HCT116 (cell line): ENCODE measurements around the gene BST2. TPM values are rescaled to one million over a fixed set of nuclear protein-coding genes. Genes with fewer than 3 reads are reported as not detected.

Source experiments
- ATAC-seq: fragments of 200-7000 bp; cut with Tn5 transposase; 2 replicates; pipeline ENCODE4 v1.9.1; 2020; ENCODE audit warnings: mild to moderate bottlenecking, moderate library complexity
- BruUV-seq: library from RNA; stranded (reverse); fragments of 400-500 nt; replicated peaks from 2 replicates; lab custom pipeline; 2021; lab: Mats Ljungman, UMichigan
- CTCF ChIA-PET: fragments of 300-600 bp; sonication (Branson Sonifier 250); formaldehyde crosslinking; loops from one replicate; lab custom pipeline; 2021; ENCODE audit warnings: antibody characterized with exemption; lab: Charles Lee
- POLR2A ChIA-PET: fragments of 300-600, 350-600 bp; sonication (Branson Sonifier 250); formaldehyde crosslinking; loops from one replicate; lab custom pipeline; 2021; ENCODE audit warnings: antibody characterized with exemption; lab: Charles Lee
- RAD21 ChIA-PET, 2 experiments: fragments of 300-600 bp; sonication (Branson Sonifier 250); formaldehyde crosslinking; loops; one replicate each; lab custom pipeline; 2023; ENCODE audit warnings: low total read pairs in 2 of 2; ENCODE audit not compliant: uncharacterized antibody in 2 of 2, unreplicated experiment in 2 of 2, low non-redundant PET in 1 of 2; lab: Charles Lee
- DNase-seq: peaks from one replicate; pipeline ENCODE4 v3.0.0-alpha.2; 2010; ENCODE audit warnings: low read depth, low spot score
- H2AFZ ChIP-seq: fragments of 200-600 bp; shearing (Covaris generic), sonication (generic); 2 replicates; pipeline ENCODE4 v1.6.1; 2017; ENCODE audit warnings: low read depth, mixed run types, mixed read lengths, antibody characterized with exemption, low read length; ENCODE audit not compliant: poor library complexity, severe bottlenecking
- H3K27ac ChIP-seq: 2 replicates; pipeline ENCODE4 v1.5.1; 2012; ENCODE audit warnings: low read depth, low read length
- H3K27me3 ChIP-seq: fragments of 200-600 bp; sonication (generic); 2 replicates; pipeline ENCODE4 v1.6.1; 2016; ENCODE audit warnings: mixed run types, low read length, mixed read lengths; ENCODE audit not compliant: insufficient read depth
- H3K36me3 ChIP-seq, 2 experiments: fragments of 200-500 bp in 1 of 2; fragments of 200-600 bp in 1 of 2; sonication (Bioruptor generic) in 1 of 2; sonication (generic) in 1 of 2; 2 replicates each; pipeline versions ENCODE4 v1.5.1 to v1.6.1; 2014 to 2016; ENCODE audit warnings: low read length in 2 of 2, inconsistent platforms in 1 of 2, mixed read lengths in 1 of 2, mixed run types in 1 of 2; ENCODE audit not compliant: insufficient read depth in 2 of 2, control insufficient read depth in 1 of 2
- H3K4me1 ChIP-seq, 2 experiments: fragments of 200-600 bp in 1 of 2; sonication (generic) in 1 of 2; 2 replicates each; pipeline versions ENCODE4 v1.5.1 to v1.6.1; 2012 to 2017; ENCODE audit warnings: low read length in 2 of 2, inconsistent platforms in 1 of 2, mild to moderate bottlenecking in 1 of 2, mixed read lengths in 1 of 2, mixed run types in 1 of 2, moderate library complexity in 1 of 2; ENCODE audit not compliant: insufficient read depth in 2 of 2, control insufficient read depth in 1 of 2
- H3K4me2 ChIP-seq: fragments of 200-600 bp; sonication (generic); 2 replicates; pipeline ENCODE4 v1.6.1; 2017; ENCODE audit warnings: mixed run types, low read length, mixed read lengths
- H3K4me3 ChIP-seq, 2 experiments: fragments of 200-600 bp in 1 of 2; sonication (generic) in 1 of 2; replicated peaks in 1 of 2; 2 replicates each; pipeline ENCODE4 v1.5.1; 2011 to 2016; ENCODE audit warnings: low read length in 2 of 2, control low read depth in 1 of 2, low read depth in 1 of 2, mild to moderate bottlenecking in 1 of 2, mixed read lengths in 1 of 2, mixed run types in 1 of 2
- H3K79me2 ChIP-seq: fragments of 200-600 bp; sonication (generic); 2 replicates; pipeline ENCODE4 v1.6.1; 2017; ENCODE audit warnings: mild to moderate bottlenecking, mixed run types, low read length, moderate library complexity, mixed read lengths; ENCODE audit not compliant: insufficient read depth
- H3K9ac ChIP-seq: fragments of 200-600 bp; sonication (generic); 2 replicates; pipeline ENCODE4 v1.6.1; 2016; ENCODE audit warnings: low read length, mixed read lengths
- H3K9me2 ChIP-seq: fragments of 200-600 bp; sonication (generic), shearing (Covaris generic); 2 replicates; pipeline ENCODE4 v1.6.1; 2017; ENCODE audit warnings: mixed run types, mild to moderate bottlenecking, moderate library complexity; ENCODE audit not compliant: insufficient read depth
- H3K9me3 ChIP-seq, 2 experiments: fragments of 200-500 bp in 1 of 2; fragments of 200-600 bp in 1 of 2; sonication (Bioruptor generic) in 1 of 2; sonication (generic) in 1 of 2; 2 replicates each; pipeline ENCODE4 v1.6.1; 2014 to 2017; ENCODE audit warnings: low read length in 2 of 2, mixed read lengths in 2 of 2, inconsistent platforms in 1 of 2, low read depth in 1 of 2, mild to moderate bottlenecking in 1 of 2, mixed run types in 1 of 2, moderate library complexity in 1 of 2; ENCODE audit not compliant: control insufficient read depth in 1 of 2, insufficient read depth in 1 of 2
- H4K20me1 ChIP-seq: fragments of 200-600 bp; sonication (generic), shearing (Covaris generic); 2 replicates; pipeline ENCODE4 v1.6.1; 2017; ENCODE audit warnings: mixed run types, mild to moderate bottlenecking, moderate library complexity; ENCODE audit not compliant: insufficient read depth
- ATF3 ChIP-seq: IDR thresholded peaks from 2 replicates; pipeline ENCODE4 v1.6.1; 2012
- CBX3 ChIP-seq: IDR thresholded peaks from 2 replicates; pipeline ENCODE4 v1.6.1; 2012; ENCODE audit warnings: low read depth
- CEBPB ChIP-seq: IDR thresholded peaks from 2 replicates; pipeline ENCODE4 v1.6.1; 2012; ENCODE audit warnings: low read depth
- EGR1 ChIP-seq: IDR thresholded peaks from 2 replicates; pipeline ENCODE4 v1.6.1; 2012; ENCODE audit warnings: low read depth
- ELF1 ChIP-seq: IDR thresholded peaks from 2 replicates; pipeline ENCODE4 v1.6.1; 2012; ENCODE audit warnings: low read depth, borderline replicate concordance
- EZH2 ChIP-seq: fragments of 200-600 bp; sonication (generic); IDR thresholded peaks from 2 replicates; pipeline ENCODE4 v1.6.1; 2017; ENCODE audit warnings: antibody characterized with exemption, mixed run types
- FOSL1 ChIP-seq: IDR thresholded peaks from 2 replicates; pipeline ENCODE4 v1.6.1; 2012; ENCODE audit warnings: low read depth
- JUND ChIP-seq: IDR thresholded peaks from 2 replicates; pipeline ENCODE4 v1.6.1; 2012
- MAX ChIP-seq: IDR thresholded peaks from 2 replicates; pipeline ENCODE4 v1.6.1; 2012
- POLR2A ChIP-seq: IDR thresholded peaks from 2 replicates; pipeline ENCODE4 v1.7.0; 2011; ENCODE audit warnings: borderline replicate concordance; ENCODE audit not compliant: insufficient read depth, insufficient read length; ENCODE audit errors: extremely low read depth
- POLR2AphosphoS5 ChIP-seq: IDR thresholded peaks from 2 replicates; pipeline ENCODE4 v1.6.1; 2011; ENCODE audit warnings: mild to moderate bottlenecking, low read depth, low read length, moderate library complexity
- RAD21 ChIP-seq: IDR thresholded peaks from 2 replicates; pipeline ENCODE4 v1.6.1; 2012; ENCODE audit warnings: low read depth, mild to moderate bottlenecking
- SIN3A ChIP-seq: IDR thresholded peaks from 2 replicates; pipeline ENCODE4 v1.6.1; 2012; ENCODE audit warnings: low read depth
- SP1 ChIP-seq: IDR thresholded peaks from 2 replicates; pipeline ENCODE4 v1.6.1; 2012; ENCODE audit warnings: low read depth
- TCF7L2 ChIP-seq: IDR thresholded peaks from 2 replicates; pipeline ENCODE4 v1.7.0; 2011; ENCODE audit warnings: borderline replicate concordance, inconsistent platforms; ENCODE audit not compliant: insufficient read depth, insufficient read length; ENCODE audit errors: extremely low read depth
- YY1 ChIP-seq: IDR thresholded peaks from 2 replicates; pipeline ENCODE4 v1.6.1; 2011; ENCODE audit warnings: low read length, low read depth, moderate library complexity, mild to moderate bottlenecking; ENCODE audit not compliant: insufficient replicate concordance; ENCODE audit errors: extremely low read depth
- intact Hi-C: fragments of 100-400 bp; cut with micrococcal nuclease; formaldehyde crosslinking; loops from 2 replicates; pipeline ENCODE4 v1.10.0; 2022
- total RNA-seq: library from RNA; stranded (reverse); gene quantifications from one replicate; pipeline ENCODE4 v1.2.1, GENCODE V29; 2021; ENCODE audit not compliant: unreplicated experiment
- TF ChIP-seq, protein P1 (sequence below): IDR thresholded peaks from 2 replicates; pipeline ENCODE4 v1.6.1; 2012; ENCODE audit warnings: low read depth
- TF ChIP-seq, protein P2 (sequence below): IDR thresholded peaks from 2 replicates; pipeline ENCODE4 v1.6.1; 2011; ENCODE audit warnings: mild to moderate bottlenecking, low read length, moderate library complexity; ENCODE audit not compliant: insufficient replicate concordance; ENCODE audit errors: extremely low read depth

The BST2 gene
- total RNA-seq, 1 experiment from 2014 or later, result 5.4 TPM

- intact Hi-C loops, result loop anchor here (5.0 to 10.0 kb wide), 2 partner anchors 53 to 234 kb away; partner anchors contain the start of gene UNC13A
- ChIA-PET POLR2A (interaction anchor here (0.9 kb wide), 1 partner anchor 31 kb away, joined by 4 read pairs; the partner anchor contains the start of gene MVB12A), RAD21 (interaction anchor here (0.7 kb wide), 2 partner anchors 47 to 123 kb away, joined by 3 to 7 read pairs; no protein-coding TSS in a partner anchor), CTCF (interaction anchor here (0.9 to 2.7 kb wide), 3 partner anchors 9 to 57 kb away, joined by 3 to 8 read pairs (median 6); no protein-coding TSS in a partner anchor)
- peak; percentile 88 for DNase-seq
- H4K20me1 ChIP-seq, result no peaks in the 10 kb centered on the region
- TF ChIP-seq CBX3 (peak; percentile 86), ATF3 (no peak), YY1 (peak; percentile 25), RAD21 (no peak), FOSL1 (peak; percentile 90), MAX (peak; percentile 90), JUND (peak; percentile 94), POLR2A (no peak), EZH2 (no peak), EGR1 (peak; percentile 31; the same call in 1 of the 2 replicates), SP1 (peak; percentile 92), SIN3A (peak; percentile 96), TCF7L2 (peak; percentile 22), ELF1 (no peak), POLR2AphosphoS5 (peak; percentile 65), CEBPB (no peak; the same call in 1 of the 2 replicates)
- TF ChIP-seq, protein P1, sequence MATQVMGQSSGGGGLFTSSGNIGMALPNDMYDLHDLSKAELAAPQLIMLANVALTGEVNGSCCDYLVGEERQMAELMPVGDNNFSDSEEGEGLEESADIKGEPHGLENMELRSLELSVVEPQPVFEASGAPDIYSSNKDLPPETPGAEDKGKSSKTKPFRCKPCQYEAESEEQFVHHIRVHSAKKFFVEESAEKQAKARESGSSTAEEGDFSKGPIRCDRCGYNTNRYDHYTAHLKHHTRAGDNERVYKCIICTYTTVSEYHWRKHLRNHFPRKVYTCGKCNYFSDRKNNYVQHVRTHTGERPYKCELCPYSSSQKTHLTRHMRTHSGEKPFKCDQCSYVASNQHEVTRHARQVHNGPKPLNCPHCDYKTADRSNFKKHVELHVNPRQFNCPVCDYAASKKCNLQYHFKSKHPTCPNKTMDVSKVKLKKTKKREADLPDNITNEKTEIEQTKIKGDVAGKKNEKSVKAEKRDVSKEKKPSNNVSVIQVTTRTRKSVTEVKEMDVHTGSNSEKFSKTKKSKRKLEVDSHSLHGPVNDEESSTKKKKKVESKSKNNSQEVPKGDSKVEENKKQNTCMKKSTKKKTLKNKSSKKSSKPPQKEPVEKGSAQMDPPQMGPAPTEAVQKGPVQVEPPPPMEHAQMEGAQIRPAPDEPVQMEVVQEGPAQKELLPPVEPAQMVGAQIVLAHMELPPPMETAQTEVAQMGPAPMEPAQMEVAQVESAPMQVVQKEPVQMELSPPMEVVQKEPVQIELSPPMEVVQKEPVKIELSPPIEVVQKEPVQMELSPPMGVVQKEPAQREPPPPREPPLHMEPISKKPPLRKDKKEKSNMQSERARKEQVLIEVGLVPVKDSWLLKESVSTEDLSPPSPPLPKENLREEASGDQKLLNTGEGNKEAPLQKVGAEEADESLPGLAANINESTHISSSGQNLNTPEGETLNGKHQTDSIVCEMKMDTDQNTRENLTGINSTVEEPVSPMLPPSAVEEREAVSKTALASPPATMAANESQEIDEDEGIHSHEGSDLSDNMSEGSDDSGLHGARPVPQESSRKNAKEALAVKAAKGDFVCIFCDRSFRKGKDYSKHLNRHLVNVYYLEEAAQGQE, result no peak
- TF ChIP-seq, protein P2, sequence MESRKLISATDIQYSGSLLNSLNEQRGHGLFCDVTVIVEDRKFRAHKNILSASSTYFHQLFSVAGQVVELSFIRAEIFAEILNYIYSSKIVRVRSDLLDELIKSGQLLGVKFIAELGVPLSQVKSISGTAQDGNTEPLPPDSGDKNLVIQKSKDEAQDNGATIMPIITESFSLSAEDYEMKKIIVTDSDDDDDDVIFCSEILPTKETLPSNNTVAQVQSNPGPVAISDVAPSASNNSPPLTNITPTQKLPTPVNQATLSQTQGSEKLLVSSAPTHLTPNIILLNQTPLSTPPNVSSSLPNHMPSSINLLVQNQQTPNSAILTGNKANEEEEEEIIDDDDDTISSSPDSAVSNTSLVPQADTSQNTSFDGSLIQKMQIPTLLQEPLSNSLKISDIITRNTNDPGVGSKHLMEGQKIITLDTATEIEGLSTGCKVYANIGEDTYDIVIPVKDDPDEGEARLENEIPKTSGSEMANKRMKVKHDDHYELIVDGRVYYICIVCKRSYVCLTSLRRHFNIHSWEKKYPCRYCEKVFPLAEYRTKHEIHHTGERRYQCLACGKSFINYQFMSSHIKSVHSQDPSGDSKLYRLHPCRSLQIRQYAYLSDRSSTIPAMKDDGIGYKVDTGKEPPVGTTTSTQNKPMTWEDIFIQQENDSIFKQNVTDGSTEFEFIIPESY, result no peak
- no peaks in the 10 kb centered on the region for H3K9me3 ChIP-seq
- no TSS peak for BruUV-seq
- no peak overlapping the region for H2AFZ ChIP-seq
- peaks cover 24 to 50% of the 10 kb centered on the region in 2 experiments for H3K4me1 ChIP-seq
- peak overlapping the region; percentile 35 for H3K9ac ChIP-seq
- ATAC-seq, result peak; percentile 57
- no peaks in the 10 kb centered on the region for H3K9me2 ChIP-seq
- peak overlapping the region; percentile 91 for H3K4me2 ChIP-seq
- H3K4me3 ChIP-seq, result peak overlapping the region in 1 of 2 experiments; percentile 6; a peak in 1 of 4 replicates
- H3K79me2 ChIP-seq, result no peaks in the 10 kb centered on the region
- peak overlapping the region; percentile 79 for H3K27ac ChIP-seq
- H3K27me3 ChIP-seq, result no peaks in the 10 kb centered on the region
- H3K36me3 ChIP-seq, result no peaks in the 10 kb centered on the region
These were observed 45.0 kb upstream of the BST2 start for GRCh38 chr19:17450264-17451075.
